GM18502 (cell line): ENCODE measurements around the gene EVA1B.
A peak's percentile ranks its signal among the peaks of the same experiment; 100 is the strongest.

Experiments used
- ATAC-seq: cut with Tn5 transposase; IDR thresholded peaks from one replicate; pipeline ENCODE4 v1.9.1; 2021; ENCODE audit warnings: mild to moderate bottlenecking; ENCODE audit not compliant: unreplicated experiment, poor library complexity

The EVA1B gene

GRCh38 chr1:36321119-36321951 is 2.1 kb downstream of the EVA1B start:
- no peak for ATAC-seq

- no peak for ATAC-seq
These were observed 2.7 kb downstream of the EVA1B start for GRCh38 chr1:36320767-36321118.

DNA sequence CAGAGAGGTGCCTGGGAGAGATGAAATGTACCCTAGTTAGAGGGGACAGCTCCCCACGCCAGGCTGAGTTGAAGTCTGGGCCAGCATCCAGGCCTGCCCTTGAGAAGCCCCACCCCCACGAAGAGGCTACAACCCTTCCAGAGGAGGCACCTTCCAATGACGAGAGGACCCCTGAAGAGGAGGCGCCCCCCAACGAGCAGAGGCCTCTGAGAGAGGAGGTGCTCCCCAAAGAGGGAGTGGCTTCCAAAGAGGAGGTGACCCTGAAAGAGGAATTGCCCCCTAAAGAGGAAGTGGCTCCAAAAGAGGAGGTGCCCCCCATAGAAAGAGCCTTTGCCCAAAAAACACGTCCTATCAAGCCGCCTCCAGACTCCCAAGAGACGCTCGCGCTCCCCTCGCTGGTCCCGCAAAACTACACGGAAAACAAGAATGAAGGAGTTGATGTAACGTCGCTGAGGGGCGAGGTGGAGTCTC is 3.1 kb downstream of the EVA1B start:
- ATAC-seq: no peak

GRCh38 chr1:36309397-36309796 is 14.0 kb downstream of the EVA1B start:
- no peak for ATAC-seq

GRCh38 chr1:36307601-36308330 is 15.7 kb downstream of the EVA1B start:
- ATAC-seq: no peak

- ATAC-seq: peak; percentile 96
These were observed 16.5 kb downstream of the EVA1B start for GRCh38 chr1:36306902-36307456.

- ATAC-seq: peak; percentile 39
These were observed 17.1 kb downstream of the EVA1B start, which contains the start of gene SH3D21 for GRCh38 chr1:36306210-36306901. Gene SH3D21 (plus strand): TSS chr1:36306368. CDS start chr1:36306421, 53 bp downstream.

- ATAC-seq: no peak
These were observed 17.6 kb downstream of the EVA1B start for GRCh38 chr1:36305915-36306209.

DNA sequence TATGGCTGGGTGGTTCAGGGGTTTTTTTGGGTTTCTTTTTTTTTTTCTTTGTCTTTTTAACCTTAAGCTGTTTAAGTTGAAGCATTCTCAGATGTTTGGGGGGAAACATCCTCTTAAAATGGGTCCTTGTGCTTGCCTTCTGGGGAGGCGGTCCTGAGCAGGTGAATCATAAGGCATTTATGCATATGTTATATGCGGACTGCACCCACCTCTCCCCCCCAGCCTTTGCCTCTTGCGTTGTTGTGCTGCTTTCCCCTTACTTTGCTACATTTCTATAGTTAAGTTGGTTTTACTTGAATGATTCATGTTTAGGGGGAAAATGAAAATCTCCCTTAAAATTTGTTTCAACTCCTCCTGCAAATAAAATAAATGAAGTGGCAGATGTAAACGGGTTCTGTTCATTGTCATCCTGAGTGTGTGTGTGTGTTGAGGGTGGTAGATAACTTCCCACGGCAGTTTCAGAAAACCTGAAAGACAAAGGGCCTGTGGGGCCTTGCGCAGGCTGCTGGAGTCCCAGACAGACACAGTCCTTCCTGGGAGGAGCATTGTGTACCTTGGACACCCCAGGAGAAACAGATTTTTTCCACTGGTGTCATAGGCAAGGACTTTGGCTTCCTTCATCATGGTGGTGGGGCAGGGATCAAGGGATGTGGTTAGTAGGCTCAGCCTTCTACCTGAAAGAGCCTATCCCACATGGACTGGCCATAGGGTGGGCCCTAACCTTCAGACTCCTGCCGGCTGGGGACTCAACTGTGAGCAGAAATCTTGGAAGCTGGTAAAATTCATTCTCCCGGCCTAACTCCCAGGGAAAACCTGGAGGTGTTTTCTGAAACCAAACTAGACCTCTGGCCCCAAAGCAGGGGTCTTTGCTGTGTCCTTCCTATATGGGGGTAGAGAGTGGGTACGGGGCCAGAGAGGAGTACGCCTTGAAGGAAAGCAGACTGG is 18.2 kb downstream of the EVA1B start:
- ATAC-seq: no peak

- no peak for ATAC-seq
These were observed 18.9 kb downstream of the EVA1B start for GRCh38 chr1:36304521-36304920.

GRCh38 chr1:36303650-36304360 is 19.6 kb downstream of the EVA1B start:
- no peak for ATAC-seq

DNA sequence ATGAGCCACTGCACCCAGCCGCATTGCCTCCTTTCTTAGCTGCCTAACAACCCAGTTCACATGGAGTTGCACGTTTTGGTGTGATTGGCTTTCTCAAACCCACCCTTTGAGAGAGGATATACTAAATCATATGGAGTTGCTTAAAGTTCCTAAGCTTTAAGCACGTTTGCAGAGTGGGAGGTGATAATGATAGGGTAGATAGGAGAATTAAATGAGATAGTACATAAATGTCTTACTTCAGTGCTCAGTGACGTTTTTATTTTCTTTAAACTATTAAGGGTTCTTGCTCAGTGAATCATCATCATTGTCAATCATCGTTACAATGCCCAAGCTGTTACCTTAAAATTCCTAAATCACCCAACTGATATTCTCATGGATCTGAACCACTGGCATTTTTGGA is 20.2 kb downstream of the EVA1B start:
- no peak for ATAC-seq

- ATAC-seq: no peak
These were observed 22.2 kb downstream of the EVA1B start for GRCh38 chr1:36301220-36301619.

DNA sequence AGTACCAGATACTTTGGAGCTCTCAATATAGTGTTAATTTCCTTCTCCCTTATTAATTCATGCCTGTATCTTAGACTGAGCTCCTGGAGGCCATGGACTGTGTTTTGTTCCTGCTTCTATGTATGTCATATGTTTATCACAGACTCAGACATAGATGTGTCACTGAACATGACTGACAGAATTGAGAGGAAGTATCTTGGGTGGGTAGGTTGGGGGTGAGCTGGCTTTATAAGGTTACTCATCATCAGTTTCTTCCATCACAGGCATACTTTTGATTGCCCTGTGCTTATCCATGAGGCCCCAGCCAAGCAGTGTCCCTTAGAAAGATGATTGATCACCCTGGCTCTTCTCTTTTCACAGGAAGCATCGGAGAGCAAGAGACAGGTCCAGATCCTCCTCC is 22.9 kb downstream of the EVA1B start:
- ATAC-seq: no peak

DNA sequence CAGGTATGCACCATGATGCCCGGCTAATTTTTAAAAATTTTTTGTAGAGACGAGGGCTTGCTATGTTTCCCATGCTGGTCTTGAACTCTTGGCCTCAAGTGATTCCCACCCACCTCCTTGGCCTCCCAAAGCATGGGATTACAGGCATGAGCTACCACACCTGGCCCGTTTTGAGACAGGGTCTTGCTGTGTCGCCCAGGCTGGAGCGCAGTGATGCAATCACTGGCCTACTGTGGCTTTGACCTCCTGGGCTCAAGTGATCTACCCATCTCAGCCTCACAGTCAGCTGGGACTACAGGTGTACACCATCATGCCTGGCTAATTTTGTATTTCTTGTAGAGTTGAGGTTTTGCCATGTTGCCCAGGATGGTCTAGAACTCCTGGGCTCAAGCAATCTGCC is 24.8 kb downstream of the EVA1B start:
- ATAC-seq: no peak

DNA sequence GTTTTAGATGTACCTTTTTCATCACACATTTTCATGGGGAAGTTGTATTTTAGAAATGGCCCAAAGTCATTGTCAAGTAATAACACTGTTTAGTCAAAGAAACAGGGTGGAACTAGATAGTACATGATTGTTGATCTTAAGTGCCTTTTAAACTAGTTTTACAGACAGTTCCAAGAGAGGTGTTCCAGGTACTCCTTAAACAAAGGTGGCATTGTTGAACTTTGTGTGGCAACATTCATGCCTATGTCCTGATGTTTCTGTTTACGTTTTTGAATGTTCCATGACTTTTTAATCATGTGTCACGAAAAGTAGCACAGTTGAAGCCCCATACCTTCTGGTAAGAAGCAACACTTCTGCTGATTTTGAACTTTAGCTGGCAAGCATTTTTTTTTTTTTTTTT is 26.4 kb downstream of the EVA1B start:
- ATAC-seq: no peak

DNA sequence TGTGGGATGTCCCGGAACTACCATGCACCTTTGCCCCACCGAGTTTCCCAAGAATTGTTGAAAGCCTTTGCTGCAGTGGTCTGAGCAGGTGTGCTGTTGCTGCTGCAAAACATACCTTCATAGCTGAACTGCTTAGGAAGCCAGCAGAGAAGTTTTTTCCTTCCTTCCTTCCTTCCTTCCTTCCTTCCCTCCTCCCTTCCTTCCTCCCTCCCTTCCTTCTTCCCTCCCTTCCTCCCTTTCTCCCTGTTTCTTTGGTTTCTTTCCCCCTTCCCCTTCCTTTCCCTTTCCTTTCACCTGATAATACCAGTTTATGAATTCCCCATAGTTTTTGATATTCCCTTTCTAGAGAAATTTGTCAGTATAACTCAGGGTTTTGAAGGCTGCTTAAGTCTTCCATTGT is 28.1 kb downstream of the EVA1B start:
- ATAC-seq: no peak

- ATAC-seq: no peak
These were observed 35.9 kb downstream of the EVA1B start for GRCh38 chr1:36287595-36287994.

GRCh38 chr1:36286802-36287201 is 36.6 kb downstream of the EVA1B start:
- ATAC-seq: no peak
